Stomach (tissue), 9 donors: ENCODE measurements around the gene FUCA1. TPM values are rescaled to one million over a fixed set of nuclear protein-coding genes. Genes with fewer than 3 reads are reported as not detected.

ENCODE experiments used
- DNase-seq, 2 donors: peaks; one replicate each; pipeline versions ENCODE4 v3.0.0 to v3.0.0-alpha.2; 2013 to 2019
- H3K27ac ChIP-seq, 5 donors: fragments of 200-600 bp in 4 of 5; sonication (generic) in 4 of 5; one replicate each; pipeline ENCODE4 v1.5.1; 2013 to 2019; ENCODE audit warnings: mild to moderate bottlenecking in 1 of 5, moderate library complexity in 1 of 5
- H3K27me3 ChIP-seq, 3 donors: fragments of 200-600 bp; sonication (generic); one replicate each; pipeline ENCODE4 v1.5.1; 2017 to 2019; ENCODE audit warnings: mixed run types in 1 of 3
- H3K36me3 ChIP-seq, 4 donors: fragments of 200-600 bp; sonication (generic); 1 replicate in 3 of 4; 2 replicates in 1 of 4; pipeline ENCODE4 v1.5.1; 2016 to 2019
- H3K4me1 ChIP-seq, 4 donors: fragments of 200-600 bp; sonication (generic); one replicate each; pipeline ENCODE4 v1.5.1; 2016 to 2019
- H3K4me3 ChIP-seq, 4 donors: fragments of 200-600 bp; sonication (generic) in 3 of 4; one replicate each; pipeline ENCODE4 v1.5.1; 2016 to 2019; ENCODE audit warnings: mild to moderate bottlenecking in 1 of 4
- H3K9me3 ChIP-seq, 4 donors: fragments of 200-600 bp; sonication (generic); one replicate each; pipeline ENCODE4 v1.5.1; 2016 to 2019
- EP300 ChIP-seq: sonication (generic); formaldehyde crosslinking; IDR thresholded peaks from one replicate; pipeline ENCODE4 v1.6.1; 2017; ENCODE audit warnings: antibody characterized with exemption
- POLR2A ChIP-seq, 4 donors: fragments of 450-650 bp; IDR thresholded peaks; one replicate each; pipeline ENCODE4 v1.6.1; 2016; ENCODE audit warnings: antibody characterized with exemption in 4 of 4, control low read depth in 2 of 4, mild to moderate bottlenecking in 1 of 4, moderate library complexity in 1 of 4
- POLR2AphosphoS5 ChIP-seq, 3 donors: sonication (generic); formaldehyde crosslinking; IDR thresholded peaks; one replicate each; pipeline ENCODE4 v1.6.1; 2016; ENCODE audit warnings: antibody characterized with exemption in 3 of 3
- WGBS, 5 donors: extraction: QIAGEN DNeasy Blood & Tissue Kit in 3 of 5; methylation state at CpG; one replicate each; pipeline versions ENCODE4 v1.1.5 to v1.1.7; 2013 to 2018; 5-methylcytosine and 5-hydroxymethylcytosine counted together
- intact Hi-C: fragments of 100-400 bp; cut with DNase I; formaldehyde crosslinking; loops from one replicate; pipeline ENCODE4 v1.15.1; 2023; ENCODE audit warnings: low total_unique reads
- polyA plus RNA-seq, 3 donors: library from polyadenylated mRNA; stranded (reverse); fragments of 200-250 nt; gene quantifications; one replicate each; pipeline ENCODE4 v1.2.3, GENCODE V29; 2013
- total RNA-seq, 5 donors: library from RNA; depleted of rRNA; stranded (reverse); fragments of >200 nt; gene quantifications; one replicate each; pipeline versions ENCODE4 v1.1.0 to v1.2.3, GENCODE V29; 2014 to 2016
- TF ChIP-seq, protein P1 (sequence below), 7 experiments: fragments of 450-650 bp in 4 of 7; fragments of 200-600 bp in 3 of 7; sonication (generic) in 3 of 7; IDR thresholded peaks; one replicate each; pipeline ENCODE4 v1.5.1; 2016 to 2019; ENCODE audit warnings: antibody characterized with exemption in 7 of 7, control low read depth in 2 of 7, mild to moderate bottlenecking in 1 of 7
- donor health status: healthy with polysubstance abuse.
- donor health status: Bipolar disorder and iron deficiency.
- donor health status: healthy.

Gene FUCA1
- total and polyA plus RNA-seq, 8 donors = 4.1 to 80.0 (median 23.0) TPM

DNA sequence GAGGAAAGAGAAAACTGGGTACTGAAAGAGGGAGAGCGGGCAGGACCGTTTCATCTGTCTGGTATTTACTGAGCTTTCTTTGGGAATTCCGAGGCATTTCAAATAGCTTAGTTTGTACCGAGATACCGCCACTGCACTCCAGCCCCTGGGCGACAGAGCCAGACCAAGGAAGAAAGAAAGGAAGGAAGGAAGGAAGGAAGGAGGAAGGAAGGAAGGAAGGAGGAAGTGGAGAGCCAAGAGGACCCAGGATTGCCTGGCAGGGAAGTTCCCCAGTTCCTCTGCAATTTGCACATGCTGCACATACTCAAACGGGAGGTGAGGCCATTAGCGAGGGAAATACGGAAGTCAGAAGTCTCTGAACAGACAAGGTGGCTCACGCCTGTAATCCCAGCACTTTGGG lies 961 bp upstream of the FUCA1 start:
- 39 to 52% (median 45%) methylated on average over 10 of the region's 10 CpGs for WGBS, 5 donors
- intact Hi-C loops = no loop called here
- Histone ChIP-seq H3K4me1 (peaks cover 11 to 38% (median 32%) of the 10 kb centered on the region in 4 donors), H3K36me3 (peaks cover 0 to 14% (median 13%) of the 10 kb centered on the region in 4 donors), H3K27ac (peak overlapping the region; percentile 49 to 87 (median 79)), H3K4me3 (peak overlapping the region; percentile 75 to 95 (median 90)), H3K9me3 (no peaks in the 10 kb centered on the region), H3K27me3 (no peaks in the 10 kb centered on the region)
- TF ChIP-seq POLR2AphosphoS5 (IDR thresholded peaks at IDR 0.05) (no peak), EP300 (no peak), POLR2A (IDR thresholded peaks at IDR 0.05) (no peak)
- TF ChIP-seq, protein P1, sequence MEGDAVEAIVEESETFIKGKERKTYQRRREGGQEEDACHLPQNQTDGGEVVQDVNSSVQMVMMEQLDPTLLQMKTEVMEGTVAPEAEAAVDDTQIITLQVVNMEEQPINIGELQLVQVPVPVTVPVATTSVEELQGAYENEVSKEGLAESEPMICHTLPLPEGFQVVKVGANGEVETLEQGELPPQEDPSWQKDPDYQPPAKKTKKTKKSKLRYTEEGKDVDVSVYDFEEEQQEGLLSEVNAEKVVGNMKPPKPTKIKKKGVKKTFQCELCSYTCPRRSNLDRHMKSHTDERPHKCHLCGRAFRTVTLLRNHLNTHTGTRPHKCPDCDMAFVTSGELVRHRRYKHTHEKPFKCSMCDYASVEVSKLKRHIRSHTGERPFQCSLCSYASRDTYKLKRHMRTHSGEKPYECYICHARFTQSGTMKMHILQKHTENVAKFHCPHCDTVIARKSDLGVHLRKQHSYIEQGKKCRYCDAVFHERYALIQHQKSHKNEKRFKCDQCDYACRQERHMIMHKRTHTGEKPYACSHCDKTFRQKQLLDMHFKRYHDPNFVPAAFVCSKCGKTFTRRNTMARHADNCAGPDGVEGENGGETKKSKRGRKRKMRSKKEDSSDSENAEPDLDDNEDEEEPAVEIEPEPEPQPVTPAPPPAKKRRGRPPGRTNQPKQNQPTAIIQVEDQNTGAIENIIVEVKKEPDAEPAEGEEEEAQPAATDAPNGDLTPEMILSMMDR (IDR thresholded peaks at IDR 0.05) = no peak
- DNase-seq = peak in 1 of 2 donors; percentile 20

DNA sequence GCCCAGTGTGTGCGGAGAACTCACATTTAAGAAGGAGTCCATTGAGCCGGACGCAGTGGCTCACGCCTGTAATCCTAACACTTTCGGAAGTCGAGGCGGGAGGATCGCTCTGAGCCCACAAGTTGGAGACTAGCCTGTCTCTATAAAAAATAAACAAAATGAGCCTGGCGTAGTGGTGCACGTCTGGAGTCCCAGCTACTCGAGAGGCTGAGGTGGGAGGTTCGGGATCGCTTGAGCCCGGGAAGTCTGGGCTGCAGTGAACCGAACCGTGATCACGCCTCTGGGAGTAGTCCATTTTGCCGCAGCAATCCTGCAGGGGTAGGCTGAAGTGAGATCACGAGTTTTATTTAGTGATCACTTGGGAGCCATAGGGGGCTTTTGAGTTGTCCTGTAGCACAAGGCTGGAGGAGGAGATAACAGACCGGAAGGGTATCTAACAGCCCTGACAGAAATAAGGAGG lies 497 bp upstream of the FUCA1 start:
- intact Hi-C loops = no loop called here
- H3K36me3 ChIP-seq = peaks cover 0 to 17% (median 16%) of the 10 kb centered on the region in 4 donors
- 8 to 17% (median 12%) methylated on average over 20 of the region's 20 CpGs for WGBS, 5 donors
- H3K27ac ChIP-seq = peak overlapping the region; percentile 49 to 87 (median 79)
- peaks cover 11 to 38% (median 32%) of the 10 kb centered on the region in 4 donors for H3K4me1 ChIP-seq
- peak overlapping the region; percentile 75 to 95 (median 90) for H3K4me3 ChIP-seq
- no peak for TF ChIP-seq EP300
- TF ChIP-seq, protein P1 (IDR thresholded peaks at IDR 0.05) = peak in 1 of 7 experiments; percentile 47
- no peak for TF ChIP-seq POLR2A (IDR thresholded peaks at IDR 0.05)
- no peak for DNase-seq
- H3K27me3 ChIP-seq = no peaks in the 10 kb centered on the region
- no peaks in the 10 kb centered on the region for H3K9me3 ChIP-seq

DNA sequence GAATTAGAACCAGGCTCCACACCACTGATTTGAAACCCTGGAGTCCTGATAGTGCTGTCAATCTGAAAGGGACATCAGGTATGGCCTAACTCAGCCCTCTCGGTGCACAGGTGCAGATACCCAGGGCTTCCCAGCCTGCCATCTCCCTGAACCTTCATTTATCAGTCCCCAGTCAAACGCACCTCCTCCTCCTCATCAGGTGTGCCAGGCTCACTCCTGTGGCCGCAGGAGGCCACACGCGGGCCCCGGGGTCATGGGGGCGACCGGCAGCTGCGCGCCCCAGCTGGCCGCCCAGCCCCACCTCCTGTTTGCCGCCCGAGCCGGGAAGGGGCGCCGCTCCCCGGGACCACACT lies 572 bp downstream of the FUCA1 start:
- Histone ChIP-seq H3K27ac (peak overlapping the region; percentile 49 to 87 (median 79)), H3K9me3 (no peaks in the 10 kb centered on the region), H3K4me1 (peaks cover 11 to 38% (median 32%) of the 10 kb centered on the region in 4 donors), H3K4me3 (peak overlapping the region; percentile 75 to 95 (median 90)), H3K27me3 (no peaks in the 10 kb centered on the region), H3K36me3 (peaks cover 8 to 27% (median 26%) of the 10 kb centered on the region in 4 donors)
- 1 to 9% (median 2%) methylated on average over 4 to 17 of the region's 17 CpGs for WGBS, 5 donors
- TF ChIP-seq, protein P1 (IDR thresholded peaks at IDR 0.05) = no peak
- TF ChIP-seq POLR2AphosphoS5 (IDR thresholded peaks at IDR 0.05) (no peak), EP300 (no peak), POLR2A (IDR thresholded peaks at IDR 0.05) (no peak)
- intact Hi-C loops = no loop called here
- no peak for DNase-seq

DNA sequence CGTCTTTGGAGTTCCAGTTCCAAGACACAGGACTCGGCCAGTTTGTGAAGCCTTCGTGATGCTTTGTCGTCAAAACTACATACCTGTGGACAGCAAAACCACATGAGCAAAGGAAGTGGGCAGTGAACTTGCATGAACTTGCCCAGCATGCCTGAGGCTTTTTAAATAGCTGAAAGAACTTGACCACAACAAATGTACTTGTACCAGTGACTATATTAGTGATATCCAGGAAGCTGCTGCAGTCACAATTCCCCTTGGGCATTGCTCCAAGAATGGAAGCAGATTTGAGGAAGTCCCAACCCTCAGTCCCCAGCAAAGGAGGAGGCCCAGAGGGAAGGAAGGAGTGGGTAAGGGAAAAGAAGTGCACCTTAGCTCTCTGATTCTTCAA lies 2.6 kb downstream of the FUCA1 start:
- intact Hi-C loops = no loop called here
- 83 to 90% (median 88%) methylated on average over 4 of the region's 4 CpGs for WGBS, 5 donors

DNA sequence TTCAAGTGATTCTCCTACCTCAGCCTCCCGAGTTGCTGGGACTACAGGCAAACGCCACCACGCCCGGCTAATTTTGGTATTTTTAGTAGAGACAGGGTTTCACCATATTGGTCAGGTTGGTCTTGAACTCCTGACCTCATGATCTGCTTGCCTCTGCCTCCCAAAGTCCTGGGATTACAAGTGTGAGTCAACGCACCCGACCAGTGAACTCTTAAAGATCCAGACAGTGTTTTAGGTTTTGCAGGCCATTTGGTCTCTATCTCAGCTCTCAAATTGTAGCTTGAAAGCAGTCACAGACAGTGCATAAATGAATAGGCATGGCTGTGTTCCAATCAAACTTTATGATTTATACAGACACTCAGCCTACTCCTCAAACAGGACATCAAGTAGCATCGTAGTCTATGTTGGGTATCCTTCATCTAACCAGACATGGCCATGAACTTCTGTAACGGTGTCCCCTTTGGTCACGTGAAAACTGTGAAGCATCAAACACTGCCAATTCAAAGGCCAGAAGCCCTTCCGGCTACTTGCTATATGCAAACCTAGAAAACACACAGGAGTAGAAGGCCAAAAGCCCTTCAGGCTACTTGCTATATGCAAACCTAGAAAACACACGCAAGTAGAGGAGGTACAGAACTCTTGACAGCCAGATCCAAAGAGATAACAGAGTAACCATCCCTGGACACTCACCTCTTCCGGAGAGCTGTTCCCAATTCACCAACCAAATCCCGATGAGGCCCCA lies 3.1 kb downstream of the FUCA1 start:
- no peak for TF ChIP-seq POLR2A (IDR thresholded peaks at IDR 0.05)
- TF ChIP-seq, protein P1 (IDR thresholded peaks at IDR 0.05) = no peak
- TF ChIP-seq EP300 = no peak
- TF ChIP-seq POLR2AphosphoS5 (IDR thresholded peaks at IDR 0.05) = no peak
- DNase-seq = no peak
- peaks cover 14 to 53% (median 50%) of the 10 kb centered on the region in 4 donors for H3K36me3 ChIP-seq
- WGBS, 5 donors = 93 to 98% (median 96%) methylated on average over 13 of the region's 13 CpGs
- peaks cover 11 to 38% (median 32%) of the 10 kb centered on the region in 4 donors for H3K4me1 ChIP-seq
- peak overlapping the region in 1 of 5 donors; percentile 14 for H3K27ac ChIP-seq
- no peak overlapping the region for H3K4me3 ChIP-seq
- intact Hi-C loops = no loop called here
- no peaks in the 10 kb centered on the region for H3K9me3 ChIP-seq
- no peaks in the 10 kb centered on the region for H3K27me3 ChIP-seq

More for the DNA sequence above, 2.6 kb downstream of the FUCA1 start:
- DNase-seq = peak; percentile 36 to 39
- peaks cover 11 to 38% (median 32%) of the 10 kb centered on the region in 4 donors for H3K4me1 ChIP-seq
- H3K9me3 ChIP-seq = no peaks in the 10 kb centered on the region
- no peak overlapping the region for H3K4me3 ChIP-seq
- no peak for TF ChIP-seq EP300
- TF ChIP-seq POLR2AphosphoS5 (IDR thresholded peaks at IDR 0.05) = no peak
- H3K27ac ChIP-seq = peak overlapping the region in 1 of 5 donors; percentile 14
- H3K36me3 ChIP-seq = peaks cover 14 to 47% (median 46%) of the 10 kb centered on the region in 4 donors
- H3K27me3 ChIP-seq = no peaks in the 10 kb centered on the region
